Sigmoid colon (tissue), 7 donors: ENCODE measurements around the gene TIMP1. TPM values are rescaled to one million over a fixed set of nuclear protein-coding genes. Genes with fewer than 3 reads are reported as not detected.
"Not testable (repeated sequence)": the region's sequence is repeated elsewhere in the genome, so short reads cannot be mapped to it uniquely, and the experiment has no call there.

Source experiments
- DNase-seq: peaks from one replicate; pipeline ENCODE4 v3.0.0-alpha.2; 2019
- H3K27ac ChIP-seq, 4 donors: fragments of 200-600 bp; sonication (generic); one replicate each; pipeline ENCODE4 v1.5.1; 2016 to 2019; ENCODE audit warnings: mild to moderate bottlenecking in 1 of 4
- H3K27me3 ChIP-seq, 3 donors: fragments of 200-600 bp; sonication (generic); one replicate each; pipeline ENCODE4 v1.5.1; 2019; ENCODE audit warnings: mild to moderate bottlenecking in 1 of 3
- H3K36me3 ChIP-seq, 4 donors: fragments of 200-600 bp; sonication (generic); one replicate each; pipeline ENCODE4 v1.5.1; 2016 to 2019
- H3K4me1 ChIP-seq, 4 donors: fragments of 200-600 bp; sonication (generic); one replicate each; pipeline ENCODE4 v1.5.1; 2017 to 2019
- H3K4me3 ChIP-seq, 4 donors: fragments of 200-600 bp; sonication (generic); one replicate each; pipeline ENCODE4 v1.5.1; 2017 to 2019; ENCODE audit warnings: mild to moderate bottlenecking in 2 of 4, moderate library complexity in 1 of 4
- H3K9me3 ChIP-seq, 4 donors: fragments of 200-600 bp in 3 of 4; sonication (generic) in 3 of 4; one replicate each; pipeline versions ENCODE4 v1.5.1 to v1.6.1; 2013 to 2019
- CTCF ChIP-seq, 4 experiments: fragments of 450-650 bp in 3 of 4; fragments of 200-600 bp in 1 of 4; IDR thresholded peaks; one replicate each; pipeline ENCODE4 v1.5.1; 2016 to 2019; ENCODE audit warnings: antibody characterized with exemption in 4 of 4, mild to moderate bottlenecking in 3 of 4, moderate library complexity in 2 of 4
- EP300 ChIP-seq, 4 donors: sonication (generic); formaldehyde crosslinking; IDR thresholded peaks; one replicate each; pipeline ENCODE4 v1.6.1; 2017; ENCODE audit warnings: antibody characterized with exemption in 4 of 4
- POLR2A ChIP-seq, 2 donors: fragments of 450-650 bp; IDR thresholded peaks; one replicate each; pipeline ENCODE4 v1.6.1; 2016; ENCODE audit warnings: antibody characterized with exemption in 2 of 2, mild to moderate bottlenecking in 2 of 2, moderate library complexity in 2 of 2
- POLR2AphosphoS5 ChIP-seq, 4 donors: sonication (generic); formaldehyde crosslinking; IDR thresholded peaks; one replicate each; pipeline ENCODE4 v1.6.1; 2017; ENCODE audit warnings: antibody characterized with exemption in 4 of 4
- WGBS, 2 donors: extraction: QIAGEN DNeasy Blood & Tissue Kit; methylation state at CpG; one replicate each; pipeline ENCODE4 v1.1.7; 2013; 5-methylcytosine and 5-hydroxymethylcytosine counted together
- intact Hi-C: fragments of 100-400 bp; cut with DNase I; formaldehyde crosslinking; loops from one replicate; pipeline ENCODE4 v1.15.1; 2023
- polyA plus RNA-seq, 3 donors: library from polyadenylated mRNA; stranded (reverse); fragments of 200-250 nt; gene quantifications; one replicate each; pipeline ENCODE4 v1.2.3, GENCODE V29; 2013
- total RNA-seq, 4 donors: library from RNA; depleted of rRNA; stranded (reverse); fragments of >200 nt; gene quantifications; one replicate each; pipeline ENCODE4 v1.1.0, GENCODE V29; 2016
- donor health status: healthy with polysubstance abuse.
- donor health status: Bipolar disorder and iron deficiency.
- donor health status: healthy.

TIMP1 gene
- total and polyA plus RNA-seq, 7 donors = 40.2 to 164 (median 115) TPM

- Histone ChIP-seq H3K36me3 (no peaks in the 10 kb centered on the region), H3K4me3 (no peak overlapping the region), H3K9me3 (peaks cover 0 to 3% (median 0%) of the 10 kb centered on the region in 4 donors), H3K27me3 (no peaks in the 10 kb centered on the region), H3K4me1 (no peaks in the 10 kb centered on the region), H3K27ac (no peak overlapping the region)
- WGBS, 2 donors = 77 to 83% methylated on average over 4 of the region's 4 CpGs
- TF ChIP-seq POLR2AphosphoS5 (IDR thresholded peaks at IDR 0.05) = no peak
- no peak for TF ChIP-seq EP300 (IDR thresholded peaks at IDR 0.05)
- TF ChIP-seq POLR2A (IDR thresholded peaks at IDR 0.05) = no peak
- no peak for TF ChIP-seq CTCF (IDR thresholded peaks at IDR 0.05)
- DNase-seq = no peak
- intact Hi-C loops = no loop called here
These were observed 11.3 kb downstream of the TIMP1 start for GRCh38 chrX:47593522-47593921.

GRCh38 chrX:47595716-47596251 is 13.5 kb downstream of the TIMP1 start:
- intact Hi-C loops = no loop called here

GRCh38 chrX:47596256-47596655 is 14.0 kb downstream of the TIMP1 start:
- H3K36me3 ChIP-seq = no peaks in the 10 kb centered on the region
- no peak overlapping the region for H3K27ac ChIP-seq
- no peak overlapping the region for H3K4me3 ChIP-seq
- no peaks in the 10 kb centered on the region for H3K27me3 ChIP-seq
- 84% methylated on average over 2 of the region's 2 CpGs for WGBS, 2 donors
- no peak for DNase-seq
- no peak for TF ChIP-seq CTCF (IDR thresholded peaks at IDR 0.05)
- no peak for TF ChIP-seq POLR2AphosphoS5 (IDR thresholded peaks at IDR 0.05)
- TF ChIP-seq POLR2A (IDR thresholded peaks at IDR 0.05) = no peak
- no peak for TF ChIP-seq EP300 (IDR thresholded peaks at IDR 0.05)
- H3K9me3 ChIP-seq = peaks cover 0 to 3% (median 0%) of the 10 kb centered on the region in 4 donors
- H3K4me1 ChIP-seq = no peaks in the 10 kb centered on the region
- intact Hi-C loops = no loop called here

More at GRCh38 chrX:47595716-47596251, 13.5 kb downstream of the TIMP1 start:
- DNase-seq = no peak
- peaks cover 0 to 3% (median 0%) of the 10 kb centered on the region in 4 donors for H3K9me3 ChIP-seq
- WGBS, 2 donors = 58 to 65% methylated on average over 1 of the region's 1 CpG
- H3K36me3 ChIP-seq = no peaks in the 10 kb centered on the region
- no peak overlapping the region for H3K27ac ChIP-seq
- no peaks in the 10 kb centered on the region for H3K4me1 ChIP-seq
- TF ChIP-seq POLR2A (IDR thresholded peaks at IDR 0.05) (no peak), POLR2AphosphoS5 (IDR thresholded peaks at IDR 0.05) (no peak), CTCF (IDR thresholded peaks at IDR 0.05) (no peak), EP300 (IDR thresholded peaks at IDR 0.05) (no peak)
- no peaks in the 10 kb centered on the region for H3K27me3 ChIP-seq
- no peak overlapping the region for H3K4me3 ChIP-seq

- Histone ChIP-seq H3K36me3 (no peaks in the 10 kb centered on the region), H3K4me3 (no peak overlapping the region), H3K4me1 (no peaks in the 10 kb centered on the region), H3K27me3 (no peaks in the 10 kb centered on the region), H3K9me3 (peaks cover 0 to 3% (median 0%) of the 10 kb centered on the region in 4 donors), H3K27ac (no peak overlapping the region)
- WGBS, 2 donors = 89 to 91% methylated on average over 3 of the region's 3 CpGs
- TF ChIP-seq POLR2AphosphoS5 (IDR thresholded peaks at IDR 0.05) (no peak), POLR2A (IDR thresholded peaks at IDR 0.05) (no peak), EP300 (IDR thresholded peaks at IDR 0.05) (no peak), CTCF (IDR thresholded peaks at IDR 0.05) (no peak)
- DNase-seq = no peak
- intact Hi-C loops = no loop called here
These were observed 15.0 kb downstream of the TIMP1 start for GRCh38 chrX:47597222-47597621.

- H3K27me3 ChIP-seq, H3K4me3 ChIP-seq, intact Hi-C loops, DNase-seq, H3K27ac ChIP-seq, H3K4me1 ChIP-seq, H3K36me3 ChIP-seq, H3K9me3 ChIP-seq: not testable (repeated sequence)
- WGBS, 2 donors = 96 to 98% methylated on average over 4 of the region's 4 CpGs
These were observed 20.9 kb downstream of the TIMP1 start for GRCh38 chrX:47603125-47603524.
